Stimulated activated memory B cell treated with anti-CD40 and anti-IgM and Interleukin-4, amounts not matched to agents 10 μg/mL and 1 μg/mL and 100 μg/mL, for 72 hours (primary cell): ENCODE results near the gene DMXL1.

Experiments
- ATAC-seq: fragments of 150-1000 bp; cut with Tn5 transposase; 2 replicates; pipeline ENCODE4 v1.10.0; 2021
- H3K27ac Mint-ChIP-seq: one replicate; pipeline ENCODE4 v1.8.0; 2022; ENCODE audit warnings: mild to moderate bottlenecking, mixed read lengths
- H3K27me3 Mint-ChIP-seq: one replicate; pipeline ENCODE4 v1.8.0; 2022; ENCODE audit warnings: mixed read lengths
- H3K36me3 Mint-ChIP-seq: one replicate; pipeline ENCODE4 v1.8.0; 2022; ENCODE audit warnings: mixed read lengths
- H3K4me1 Mint-ChIP-seq: one replicate; pipeline ENCODE4 v1.8.0; 2022; ENCODE audit warnings: mixed read lengths
- H3K4me3 Mint-ChIP-seq: one replicate; pipeline ENCODE4 v1.8.0; 2022; ENCODE audit warnings: mild to moderate bottlenecking, moderate library complexity, mixed read lengths
- H3K9me3 Mint-ChIP-seq: one replicate; pipeline ENCODE4 v1.8.0; 2022; ENCODE audit warnings: mixed read lengths

DMXL1 gene

GRCh38 chr5:119274030-119274766 lies 203.3 kb downstream of the DMXL1 start:
- peak overlapping the region; percentile 82 for H3K27ac Mint-ChIP-seq
- peaks cover 98% of the 10 kb centered on the region for H3K4me1 Mint-ChIP-seq
- no peaks in the 10 kb centered on the region for H3K36me3 Mint-ChIP-seq
- no peaks in the 10 kb centered on the region for H3K9me3 Mint-ChIP-seq
- ATAC-seq: no peak
- H3K27me3 Mint-ChIP-seq: no peaks in the 10 kb centered on the region
- H3K4me3 Mint-ChIP-seq: peak overlapping the region; percentile 73

GRCh38 chr5:119274767-119275130 lies 203.9 kb downstream of the DMXL1 start:
- H3K9me3 Mint-ChIP-seq: no peaks in the 10 kb centered on the region
- no peaks in the 10 kb centered on the region for H3K27me3 Mint-ChIP-seq
- H3K36me3 Mint-ChIP-seq: no peaks in the 10 kb centered on the region
- H3K4me3 Mint-ChIP-seq: peak overlapping the region; percentile 73
- peak overlapping the region; percentile 82 for H3K27ac Mint-ChIP-seq
- ATAC-seq: peak; percentile 71
- peaks cover 96% of the 10 kb centered on the region for H3K4me1 Mint-ChIP-seq

- peak overlapping the region; percentile 82 for H3K27ac Mint-ChIP-seq
- H3K9me3 Mint-ChIP-seq: no peaks in the 10 kb centered on the region
- H3K36me3 Mint-ChIP-seq: no peaks in the 10 kb centered on the region
Observed at GRCh38 chr5:119275146-119275545, 204.3 kb downstream of the DMXL1 start.

GRCh38 chr5:119275601-119276173 lies 204.8 kb downstream of the DMXL1 start:
- ATAC-seq: peak; percentile 92
- peak overlapping the region; percentile 73 for H3K4me3 Mint-ChIP-seq
- no peaks in the 10 kb centered on the region for H3K9me3 Mint-ChIP-seq
- H3K27me3 Mint-ChIP-seq: no peaks in the 10 kb centered on the region
- peaks cover 94% of the 10 kb centered on the region for H3K4me1 Mint-ChIP-seq
- peak overlapping the region; percentile 82 for H3K27ac Mint-ChIP-seq
- no peaks in the 10 kb centered on the region for H3K36me3 Mint-ChIP-seq

More at GRCh38 chr5:119275146-119275545, 204.3 kb downstream of the DMXL1 start:
- Mint-ChIP-seq H3K4me1 (peaks cover 96% of the 10 kb centered on the region), H3K4me3 (peak overlapping the region; percentile 73), H3K27me3 (no peaks in the 10 kb centered on the region)
- peak; percentile 3 for ATAC-seq

GRCh38 chr5:119276978-119277377 lies 206.1 kb downstream of the DMXL1 start:
- Mint-ChIP-seq H3K27ac (peak overlapping the region; percentile 82), H3K36me3 (peaks cover 12% of the 10 kb centered on the region), H3K9me3 (no peaks in the 10 kb centered on the region), H3K4me3 (peak overlapping the region; percentile 18), H3K27me3 (no peaks in the 10 kb centered on the region), H3K4me1 (peaks cover 94% of the 10 kb centered on the region)
- ATAC-seq: no peak

GRCh38 chr5:119279093-119279492 lies 208.2 kb downstream of the DMXL1 start:
- Mint-ChIP-seq H3K27ac (peak overlapping the region; percentile 82), H3K9me3 (no peaks in the 10 kb centered on the region), H3K4me1 (peaks cover 95% of the 10 kb centered on the region), H3K36me3 (peaks cover 30% of the 10 kb centered on the region), H3K27me3 (no peaks in the 10 kb centered on the region), H3K4me3 (no peak overlapping the region)
- no peak for ATAC-seq

- H3K36me3 Mint-ChIP-seq: peaks cover 31% of the 10 kb centered on the region
- no peak overlapping the region for H3K27ac Mint-ChIP-seq
- no peak for ATAC-seq
- no peaks in the 10 kb centered on the region for H3K27me3 Mint-ChIP-seq
- peaks cover 95% of the 10 kb centered on the region for H3K4me1 Mint-ChIP-seq
- no peaks in the 10 kb centered on the region for H3K9me3 Mint-ChIP-seq
- H3K4me3 Mint-ChIP-seq: no peak overlapping the region
Observed at GRCh38 chr5:119280380-119280779, 209.5 kb downstream of the DMXL1 start.

GRCh38 chr5:119282628-119283027 lies 211.7 kb downstream of the DMXL1 start:
- Mint-ChIP-seq H3K36me3 (peaks cover 31% of the 10 kb centered on the region), H3K27me3 (no peaks in the 10 kb centered on the region), H3K27ac (peak overlapping the region; percentile 52), H3K9me3 (no peaks in the 10 kb centered on the region), H3K4me3 (no peak overlapping the region), H3K4me1 (peaks cover 93% of the 10 kb centered on the region)
- ATAC-seq: no peak

GRCh38 chr5:119284031-119284430 lies 213.1 kb downstream of the DMXL1 start:
- ATAC-seq: peak; percentile 55
- Mint-ChIP-seq H3K4me1 (peaks cover 93% of the 10 kb centered on the region), H3K4me3 (no peak overlapping the region), H3K27ac (peak overlapping the region; percentile 52), H3K36me3 (peaks cover 31% of the 10 kb centered on the region), H3K27me3 (no peaks in the 10 kb centered on the region), H3K9me3 (no peaks in the 10 kb centered on the region)

GRCh38 chr5:119285070-119285916 lies 214.4 kb downstream of the DMXL1 start:
- Mint-ChIP-seq H3K9me3 (peaks cover under 1% of the 10 kb centered on the region), H3K27ac (peak overlapping the region; percentile 49), H3K36me3 (peaks cover 32% of the 10 kb centered on the region), H3K27me3 (no peaks in the 10 kb centered on the region), H3K4me1 (peaks cover 96% of the 10 kb centered on the region), H3K4me3 (no peak overlapping the region)
- ATAC-seq: no peak

GRCh38 chr5:119286511-119287488 lies 215.9 kb downstream of the DMXL1 start:
- ATAC-seq: no peak
- H3K27me3 Mint-ChIP-seq: no peaks in the 10 kb centered on the region
- H3K27ac Mint-ChIP-seq: peak overlapping the region; percentile 84
- peaks cover 2% of the 10 kb centered on the region for H3K9me3 Mint-ChIP-seq
- H3K4me1 Mint-ChIP-seq: peaks cover 97% of the 10 kb centered on the region
- peaks cover 25% of the 10 kb centered on the region for H3K36me3 Mint-ChIP-seq
- peak overlapping the region; percentile 51 for H3K4me3 Mint-ChIP-seq

- Mint-ChIP-seq H3K27me3 (no peaks in the 10 kb centered on the region), H3K36me3 (peaks cover 21% of the 10 kb centered on the region), H3K4me1 (peaks cover 97% of the 10 kb centered on the region), H3K9me3 (peaks cover 2% of the 10 kb centered on the region), H3K27ac (peak overlapping the region; percentile 84), H3K4me3 (peak overlapping the region; percentile 51)
- ATAC-seq: peak; percentile 52
Observed at GRCh38 chr5:119287547-119288111, 216.7 kb downstream of the DMXL1 start.

- H3K4me3 Mint-ChIP-seq: peak overlapping the region; percentile 51
- H3K9me3 Mint-ChIP-seq: peaks cover 5% of the 10 kb centered on the region
- H3K36me3 Mint-ChIP-seq: peaks cover 18% of the 10 kb centered on the region
- H3K4me1 Mint-ChIP-seq: peaks cover 96% of the 10 kb centered on the region
- no peaks in the 10 kb centered on the region for H3K27me3 Mint-ChIP-seq
- ATAC-seq: no peak
- H3K27ac Mint-ChIP-seq: peak overlapping the region; percentile 84
Observed at GRCh38 chr5:119288379-119289033, 217.6 kb downstream of the DMXL1 start.
